Neural cell (in vitro differentiated cells): Measurements from ENCODE around the gene UBAC2.
A peak's percentile ranks its signal among the peaks of the same experiment; 100 is the strongest.

Experiments
- CTCF ChIP-seq: fragments of 450-650 bp; IDR thresholded peaks from 2 replicates; pipeline ENCODE4 v1.5.1; 2014; ENCODE audit warnings: antibody characterized with exemption, mild to moderate bottlenecking, moderate library complexity; ENCODE audit not compliant: poor library complexity, severe bottlenecking
- EP300 ChIP-seq: fragments of 450-650 bp; conservative IDR thresholded peaks from 2 replicates; pipeline ENCODE4 v1.6.1; 2014; ENCODE audit warnings: antibody characterized with exemption, mild to moderate bottlenecking, moderate library complexity; ENCODE audit not compliant: poor library complexity, severe bottlenecking
- EZH2 ChIP-seq: fragments of 200-600, 300-800 bp; shearing (Covaris generic), sonication (generic); IDR thresholded peaks from 2 replicates; pipeline ENCODE4 v1.6.1; 2014; ENCODE audit warnings: antibody characterized with exemption, low read length, borderline replicate concordance, mild to moderate bottlenecking; ENCODE audit not compliant: insufficient read depth, poor library complexity, severe bottlenecking
- POLR2AphosphoS5 ChIP-seq: IDR thresholded peaks from 2 replicates; pipeline ENCODE4 v1.6.1; 2012
- RAD21 ChIP-seq: fragments of 450-650 bp; conservative IDR thresholded peaks from 2 replicates; pipeline ENCODE4 v1.6.1; 2014; ENCODE audit warnings: antibody characterized with exemption, mild to moderate bottlenecking, moderate library complexity
- REST ChIP-seq: IDR thresholded peaks from 2 replicates; pipeline ENCODE4 v1.6.1; 2012; ENCODE audit warnings: borderline replicate concordance
- SMC3 ChIP-seq: fragments of 450-650 bp; conservative IDR thresholded peaks from 2 replicates; pipeline ENCODE4 v1.6.1; 2014; ENCODE audit warnings: antibody characterized with exemption, mild to moderate bottlenecking, moderate library complexity; ENCODE audit not compliant: poor library complexity
- TAF1 ChIP-seq: IDR thresholded peaks from 2 replicates; pipeline ENCODE4 v1.6.1; 2012; ENCODE audit warnings: low read depth

- no peak for TF ChIP-seq TAF1
- no peak for TF ChIP-seq CTCF
- peak; percentile 18 for TF ChIP-seq RAD21
- TF ChIP-seq EP300 = peak; percentile 94
- peak; percentile 71 for TF ChIP-seq POLR2AphosphoS5
- TF ChIP-seq EZH2 = no peak
- TF ChIP-seq REST = peak; percentile 44
- no peak for TF ChIP-seq SMC3
Observed at GRCh38 chr13:99159331-99160061, 41.2 kb upstream of the UBAC2 start.
